ENCODE data around the gene DUS2. TPM values are rescaled to one million over a fixed set of nuclear protein-coding genes. Genes with fewer than 3 reads are reported as not detected.

Gene DUS2
- polyA plus RNA-seq, 1 experiment: 14.1 TPM

DNA sequence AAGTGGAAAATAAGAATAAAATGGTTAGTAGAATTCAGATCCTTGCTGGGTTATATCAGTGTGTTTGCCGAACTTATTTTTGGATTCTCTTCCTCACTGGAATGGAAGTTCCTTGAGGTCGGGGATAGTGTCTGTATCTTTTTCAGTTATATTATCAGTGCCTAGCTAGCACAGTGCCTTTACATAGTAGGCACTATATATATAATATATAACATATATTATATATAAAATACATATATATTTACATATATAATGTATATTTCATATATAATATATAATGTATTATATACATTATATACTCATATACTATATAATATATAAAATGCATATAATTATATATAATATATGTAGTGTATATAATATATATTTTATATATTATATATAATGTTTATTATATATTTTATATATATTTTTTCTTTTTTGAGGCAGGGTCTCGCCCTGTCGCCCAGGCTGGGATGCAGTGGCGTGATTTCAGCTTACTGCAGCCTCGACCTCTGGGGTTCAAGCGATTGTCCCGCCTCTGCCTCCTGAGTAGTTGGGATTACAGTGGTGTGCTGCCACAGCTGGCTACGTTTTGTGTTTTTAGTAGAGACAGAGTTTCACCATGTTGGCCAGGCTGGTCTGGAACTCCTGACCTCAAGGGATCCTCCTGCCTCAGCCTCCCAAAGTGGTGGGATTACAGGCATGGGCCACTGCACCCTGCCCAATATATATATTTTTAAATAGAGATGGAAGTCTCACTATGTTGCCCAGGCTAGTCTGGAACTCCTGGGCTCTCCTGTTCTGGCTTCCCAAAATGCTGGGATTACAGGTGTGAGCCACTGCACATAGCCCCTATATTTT is 65.3 kb downstream of the DUS2 start:
- H3K27me3 ChIP-seq (ENCODE audit: control insufficient read depth, insufficient read depth, low read length): no peaks in the 10 kb centered on the region
- DNase-seq (ENCODE audit: low read depth, low spot score): no peak
- H3K9me3 ChIP-seq (ENCODE audit: control insufficient read depth, insufficient read depth, low read length): no peaks in the 10 kb centered on the region
- H3K27ac ChIP-seq (ENCODE audit: low read depth, low read length): no peak overlapping the region
- H3K4me3 ChIP-seq (ENCODE audit: low read depth, low read length): no peak overlapping the region
- TF ChIP-seq, protein P1, sequence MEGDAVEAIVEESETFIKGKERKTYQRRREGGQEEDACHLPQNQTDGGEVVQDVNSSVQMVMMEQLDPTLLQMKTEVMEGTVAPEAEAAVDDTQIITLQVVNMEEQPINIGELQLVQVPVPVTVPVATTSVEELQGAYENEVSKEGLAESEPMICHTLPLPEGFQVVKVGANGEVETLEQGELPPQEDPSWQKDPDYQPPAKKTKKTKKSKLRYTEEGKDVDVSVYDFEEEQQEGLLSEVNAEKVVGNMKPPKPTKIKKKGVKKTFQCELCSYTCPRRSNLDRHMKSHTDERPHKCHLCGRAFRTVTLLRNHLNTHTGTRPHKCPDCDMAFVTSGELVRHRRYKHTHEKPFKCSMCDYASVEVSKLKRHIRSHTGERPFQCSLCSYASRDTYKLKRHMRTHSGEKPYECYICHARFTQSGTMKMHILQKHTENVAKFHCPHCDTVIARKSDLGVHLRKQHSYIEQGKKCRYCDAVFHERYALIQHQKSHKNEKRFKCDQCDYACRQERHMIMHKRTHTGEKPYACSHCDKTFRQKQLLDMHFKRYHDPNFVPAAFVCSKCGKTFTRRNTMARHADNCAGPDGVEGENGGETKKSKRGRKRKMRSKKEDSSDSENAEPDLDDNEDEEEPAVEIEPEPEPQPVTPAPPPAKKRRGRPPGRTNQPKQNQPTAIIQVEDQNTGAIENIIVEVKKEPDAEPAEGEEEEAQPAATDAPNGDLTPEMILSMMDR (IDR thresholded peaks at IDR 0.05; ENCODE audit: low read depth, low read length): no peak
- POLR2A ChIA-PET: no interaction called here
- CTCF ChIA-PET: interaction anchor here (0.5 kb wide), 1 partner anchor 48 kb away, joined by 3 read pairs; no protein-coding TSS in a partner anchor

DNA sequence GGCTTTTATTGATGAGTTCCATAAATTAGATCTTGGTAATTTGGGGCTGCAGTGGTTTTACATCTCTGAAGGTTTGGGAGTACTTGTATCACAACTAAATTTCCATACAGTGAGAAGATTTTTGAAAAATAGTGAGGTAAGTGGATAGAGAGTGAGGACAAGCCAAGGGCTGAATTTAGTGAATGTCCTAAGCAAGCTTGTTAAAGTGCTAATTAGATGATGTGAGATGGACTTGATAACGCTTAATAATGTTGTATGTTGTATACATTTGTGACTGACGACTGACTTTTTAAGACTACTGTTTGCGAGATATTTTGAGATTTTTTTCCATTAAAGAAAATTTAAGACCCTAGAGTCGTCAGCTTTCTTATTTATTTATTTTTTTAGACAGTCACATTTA is 66.0 kb downstream of the DUS2 start:
- Histone ChIP-seq H3K27ac (ENCODE audit: low read depth, low read length) (no peak overlapping the region), H3K27me3 (ENCODE audit: control insufficient read depth, insufficient read depth, low read length) (no peaks in the 10 kb centered on the region), H3K4me3 (ENCODE audit: low read depth, low read length) (no peak overlapping the region), H3K9me3 (ENCODE audit: control insufficient read depth, insufficient read depth, low read length) (no peaks in the 10 kb centered on the region)
- no peak for DNase-seq (ENCODE audit: low read depth, low spot score)
- POLR2A ChIA-PET: no interaction called here
- CTCF ChIA-PET: interaction anchor here (0.5 kb wide), 1 partner anchor 48 kb away, joined by 3 read pairs; no protein-coding TSS in a partner anchor
- TF ChIP-seq, protein P1 (IDR thresholded peaks at IDR 0.05; ENCODE audit: low read depth, low read length): no peak

DNA sequence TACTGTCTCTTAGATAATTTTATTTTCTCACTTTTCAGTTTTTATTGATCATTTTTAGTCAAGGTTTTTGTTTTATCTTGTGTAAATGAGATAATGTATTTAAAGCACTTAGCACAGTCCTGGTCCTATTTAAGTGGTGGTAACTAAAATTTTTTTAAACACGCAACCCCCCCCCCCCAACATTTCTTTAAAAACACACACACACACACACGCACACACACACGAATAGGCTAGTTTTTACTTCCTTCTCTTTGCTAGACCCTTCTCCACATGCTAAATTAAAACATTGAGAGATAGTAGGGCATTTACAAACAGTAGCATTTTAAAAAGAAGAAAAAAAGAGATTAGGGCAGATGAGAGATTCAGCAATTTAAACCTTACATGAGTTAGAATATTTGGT is 67.0 kb downstream of the DUS2 start:
- Histone ChIP-seq H3K9me3 (ENCODE audit: control insufficient read depth, insufficient read depth, low read length) (no peaks in the 10 kb centered on the region), H3K27me3 (ENCODE audit: control insufficient read depth, insufficient read depth, low read length) (no peaks in the 10 kb centered on the region), H3K4me3 (ENCODE audit: low read depth, low read length) (no peak overlapping the region), H3K27ac (ENCODE audit: low read depth, low read length) (no peak overlapping the region)
- ChIA-PET CTCF (interaction anchor here (0.6 to 1.5 kb wide), 2 partner anchors 96 to 140 kb away, joined by 3 to 4 read pairs; no protein-coding TSS in a partner anchor), POLR2A (no interaction called here)
- TF ChIP-seq, protein P1 (IDR thresholded peaks at IDR 0.05; ENCODE audit: low read depth, low read length): no peak
- no peak for DNase-seq (ENCODE audit: low read depth, low spot score)

DNA sequence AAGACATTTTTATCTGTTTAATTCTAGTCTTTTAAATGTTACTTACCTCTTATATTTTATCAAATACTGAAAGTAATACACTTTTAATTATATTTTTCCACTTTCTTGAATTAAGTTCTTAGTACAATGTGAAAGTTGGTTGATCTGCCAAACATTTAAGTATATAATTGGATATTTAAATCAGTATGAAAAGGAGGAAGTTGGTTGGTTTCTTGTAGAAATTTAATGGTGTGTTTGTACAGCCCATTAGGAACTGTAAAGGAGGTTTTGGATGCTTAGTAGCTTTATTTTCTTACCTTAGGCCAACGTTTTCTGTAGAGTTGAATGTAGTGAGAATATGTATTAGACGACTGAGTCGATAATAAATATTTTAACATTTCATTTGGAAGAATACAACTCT is 67.4 kb downstream of the DUS2 start:
- CTCF ChIA-PET: interaction anchor here (0.6 to 1.5 kb wide), 2 partner anchors 95 to 139 kb away, joined by 3 to 4 read pairs; no protein-coding TSS in a partner anchor
- DNase-seq (ENCODE audit: low read depth, low spot score): no peak
- Histone ChIP-seq H3K27me3 (ENCODE audit: control insufficient read depth, insufficient read depth, low read length) (no peaks in the 10 kb centered on the region), H3K9me3 (ENCODE audit: control insufficient read depth, insufficient read depth, low read length) (no peaks in the 10 kb centered on the region), H3K27ac (ENCODE audit: low read depth, low read length) (no peak overlapping the region), H3K4me3 (ENCODE audit: low read depth, low read length) (no peak overlapping the region)
- POLR2A ChIA-PET: no interaction called here
- TF ChIP-seq, protein P1 (IDR thresholded peaks at IDR 0.05; ENCODE audit: low read depth, low read length): no peak

Measured in AG04450 (cell line).